Activated CD4-positive, CD25-positive, alpha-beta regulatory T cell treated with anti-CD3 and anti-CD28 coated beads, Interleukin-2, amount 50 U/mL, for 16 hours (primary cell): Measurements from ENCODE around the gene PROB1.
A peak's percentile ranks its signal among the peaks of the same experiment; 100 is the strongest.
"Not testable (repeated sequence)": the region's sequence is repeated elsewhere in the genome, so short reads cannot be mapped to it uniquely, and the experiment has no call there.

Experiments
- DNase-seq: peaks from one replicate; pipeline ENCODE4 v3.0.0-alpha.2; 2020; ENCODE audit warnings: low read depth, low spot score

Gene PROB1

GRCh38 chr5:139414581-139415130, 19.8 kb upstream of the PROB1 start:
- no peak for DNase-seq

GRCh38 chr5:139413963-139414362, 19.1 kb upstream of the PROB1 start:
- no peak for DNase-seq

DNA sequence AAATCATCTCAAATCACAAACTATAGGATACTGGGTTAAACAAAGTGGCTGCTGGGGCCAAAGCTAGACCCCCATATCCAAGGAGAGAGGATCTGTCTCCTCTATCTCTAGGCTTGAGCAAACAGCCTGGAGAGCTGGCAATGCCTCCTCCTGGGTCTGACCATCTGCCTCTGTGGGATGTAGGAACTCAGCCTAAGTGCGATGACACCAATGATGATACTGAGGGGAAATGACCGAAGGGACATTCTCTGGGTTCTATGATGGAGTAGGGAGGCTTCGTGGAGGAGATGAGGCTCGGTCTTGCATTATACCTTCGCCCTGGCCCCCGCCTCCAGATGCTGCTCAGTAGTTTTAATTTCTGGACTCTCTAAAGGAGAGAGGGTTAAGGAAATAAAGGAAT, 18.2 kb upstream of the PROB1 start:
- DNase-seq = no peak

DNA sequence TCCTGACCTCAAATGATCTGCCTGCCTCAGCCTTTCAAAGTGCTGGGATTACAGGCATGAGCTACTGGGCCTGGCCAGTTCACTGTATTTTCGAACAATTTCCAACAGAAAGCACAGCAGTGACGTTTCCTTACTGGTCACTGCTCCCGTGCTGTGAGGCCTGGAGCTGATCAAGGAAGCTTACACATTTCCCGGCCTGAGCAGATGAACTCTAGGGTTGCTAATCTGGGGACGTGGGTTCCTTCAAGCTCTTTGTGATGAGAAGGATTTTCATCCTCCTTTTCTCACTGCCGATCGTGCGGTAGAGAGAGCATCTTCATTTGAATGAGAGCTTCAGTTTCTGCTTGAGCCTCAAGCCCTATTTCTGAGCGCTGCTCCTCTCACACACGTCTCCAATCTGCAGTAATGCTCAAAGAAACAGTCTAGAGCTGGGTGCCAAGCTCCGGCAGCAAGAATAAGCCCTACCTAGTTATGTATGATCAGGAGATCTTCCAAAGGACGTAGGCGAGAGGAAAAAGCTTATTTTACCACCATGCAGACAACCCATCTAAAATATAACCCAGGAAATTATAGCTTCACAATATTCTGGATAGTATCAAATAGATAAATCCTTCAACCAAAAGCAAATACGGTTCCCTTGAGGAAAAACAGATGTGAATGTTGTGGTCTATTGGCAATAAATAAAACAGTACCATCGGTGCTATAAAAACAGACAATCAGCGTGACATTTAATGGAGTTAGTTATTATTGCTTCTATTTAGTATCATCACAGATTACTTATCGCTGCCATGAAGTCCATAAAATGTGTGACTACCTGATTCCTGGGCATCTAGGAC, 16.3 kb upstream of the PROB1 start:
- no peak for DNase-seq

DNA sequence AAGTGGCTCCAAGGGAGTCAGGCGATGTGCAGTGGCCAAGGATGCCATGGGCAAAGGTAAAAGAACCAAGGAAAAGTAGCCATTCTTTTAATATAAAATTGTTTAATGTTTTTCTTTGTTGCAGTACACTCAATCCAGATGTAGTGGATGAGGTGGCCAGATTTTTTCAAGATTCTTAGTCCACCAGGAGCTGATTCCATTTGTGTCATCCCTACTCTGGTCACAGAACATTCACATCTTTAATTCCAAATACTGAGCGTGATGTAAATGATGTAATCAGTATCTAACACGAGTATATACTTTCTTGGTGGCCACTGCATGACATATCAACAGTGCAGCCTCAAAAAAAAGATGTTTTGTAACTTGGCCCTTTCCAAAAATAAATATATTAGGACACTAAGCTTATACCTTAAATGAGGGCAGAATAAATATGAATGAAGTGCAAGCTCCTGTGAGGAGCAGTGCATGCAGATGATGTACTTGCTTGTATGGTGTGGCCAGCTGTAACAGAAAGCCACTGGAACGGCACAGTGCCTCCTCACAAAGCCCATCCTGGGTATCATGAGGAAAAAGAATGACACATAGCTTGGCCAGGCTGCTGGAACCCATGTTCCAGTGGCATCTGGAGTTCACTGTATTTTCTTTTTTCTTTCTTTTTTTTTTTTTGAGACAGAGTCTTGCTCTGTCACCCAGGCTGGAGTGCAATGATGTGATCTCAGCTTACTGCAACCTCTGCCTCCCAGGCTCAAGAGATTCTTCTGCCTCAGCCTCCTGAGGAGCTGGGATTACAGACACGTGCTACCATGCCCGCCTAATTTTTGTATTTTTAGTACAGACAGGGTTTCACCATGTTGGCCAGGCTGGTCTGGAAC, 15.5 kb upstream of the PROB1 start:
- no peak for DNase-seq

DNA sequence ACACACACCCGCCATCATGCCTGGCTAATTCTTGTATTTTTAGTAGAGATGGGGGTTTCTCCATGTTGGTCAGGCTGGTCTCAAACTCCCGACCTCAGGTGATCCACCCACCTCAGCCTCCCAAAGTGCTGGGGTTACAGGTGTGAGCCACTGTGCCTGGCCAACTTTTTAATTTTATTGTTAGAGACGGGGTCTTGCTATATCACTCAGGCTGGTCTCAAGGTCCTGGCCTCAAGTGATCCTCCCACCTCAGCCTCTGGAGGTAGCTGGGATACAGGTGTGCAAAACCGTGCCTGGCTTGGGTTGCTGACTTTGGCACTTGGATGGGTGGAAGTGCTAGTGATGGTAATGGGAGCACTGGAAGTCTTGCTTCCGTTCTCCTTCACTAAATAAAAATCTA, 14.2 kb upstream of the PROB1 start:
- not testable (repeated sequence) for DNase-seq

DNA sequence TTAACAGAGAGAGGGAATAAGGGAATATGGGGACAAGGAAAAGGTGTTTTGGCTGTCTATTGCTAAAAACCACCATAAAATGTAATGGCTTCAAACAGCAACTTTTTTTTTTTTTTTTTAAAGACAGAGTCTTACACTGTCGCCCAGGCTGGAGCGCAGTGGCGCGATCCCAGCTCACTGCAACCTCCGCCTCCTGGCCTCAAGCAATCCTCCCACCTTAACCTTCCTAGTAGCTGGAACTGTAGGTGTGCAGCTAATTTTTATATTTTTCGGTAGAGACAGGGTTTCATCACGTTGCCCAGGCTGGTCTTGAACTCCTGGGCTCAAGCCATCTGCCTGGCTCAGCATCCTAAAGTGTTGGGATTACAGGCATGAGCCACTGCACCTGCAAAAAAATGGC, 13.3 kb upstream of the PROB1 start:
- no peak for DNase-seq

DNA sequence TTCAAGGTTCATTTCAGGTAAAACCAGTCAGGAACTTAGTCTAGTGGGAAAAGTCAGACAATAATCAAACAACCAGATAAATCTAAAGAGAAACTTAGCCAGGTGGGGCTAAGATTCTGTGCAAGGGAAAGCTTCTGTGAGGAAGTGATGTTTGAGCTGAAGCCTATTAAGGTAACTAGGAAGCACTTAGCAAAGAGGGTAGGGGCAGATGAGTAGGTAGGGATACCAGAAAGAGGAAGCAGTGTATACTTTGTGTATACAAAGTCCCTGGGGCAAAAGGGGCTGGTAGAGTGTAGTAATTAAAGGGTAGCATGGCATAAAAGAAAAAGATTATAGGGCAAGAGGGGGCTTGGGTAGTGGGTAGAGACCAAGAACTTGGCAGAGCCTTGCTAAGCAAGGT, 12.6 kb upstream of the PROB1 start:
- no peak for DNase-seq

- DNase-seq = no peak
Measured at GRCh38 chr5:139406963-139407362, 12.1 kb upstream of the PROB1 start.

DNA sequence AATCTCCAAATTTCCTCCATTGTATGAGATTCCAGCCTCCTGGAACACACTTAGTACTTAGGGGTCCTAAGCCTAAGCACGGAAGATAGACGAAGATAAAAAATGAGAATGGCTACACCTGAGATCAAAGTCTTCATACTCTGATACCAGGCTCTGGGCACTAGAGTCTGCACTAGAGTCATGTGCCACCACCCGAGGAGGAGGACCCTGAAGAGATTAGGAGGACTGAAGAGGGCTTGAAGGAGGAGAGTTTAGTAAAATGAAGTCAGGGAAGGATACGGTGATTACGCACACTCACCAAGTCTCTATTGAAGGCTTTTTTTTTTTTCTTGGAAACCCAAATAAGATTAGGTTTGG, 9.6 kb upstream of the PROB1 start:
- no peak for DNase-seq

DNA sequence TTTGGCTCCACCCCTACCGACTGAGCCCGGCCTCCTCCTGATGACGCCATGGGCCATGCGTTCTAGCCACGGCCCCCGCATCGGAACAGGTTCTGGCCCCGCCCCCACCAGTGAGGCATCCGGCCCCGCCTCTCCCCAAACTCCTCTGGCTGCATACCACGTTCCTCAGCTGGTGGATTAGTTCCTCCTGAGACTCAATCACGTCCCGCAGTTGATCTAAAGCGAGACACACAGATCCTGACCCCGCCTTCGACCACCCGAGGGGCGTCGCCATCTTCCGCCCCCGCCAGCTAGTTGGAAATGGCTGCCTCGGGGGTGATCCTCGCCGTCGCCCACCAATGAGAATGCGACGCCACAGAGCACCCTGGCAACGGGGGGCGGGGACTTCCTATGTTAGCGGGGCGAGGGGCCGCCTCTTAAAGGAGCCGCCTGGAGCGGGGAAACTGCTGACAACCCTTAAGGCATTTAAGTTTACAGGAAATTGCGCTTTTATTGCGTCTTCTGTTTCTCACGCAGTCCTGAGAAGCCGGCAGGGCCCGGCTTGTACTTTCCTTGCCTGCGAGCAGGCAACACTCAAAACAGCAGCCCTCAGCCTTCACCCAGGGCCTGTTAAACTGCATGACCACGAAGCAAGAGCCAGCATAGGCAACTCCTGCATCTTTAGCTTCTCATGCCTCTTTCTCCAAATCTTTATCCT, 9.0 kb upstream of the PROB1 start, which contains the start of gene SPATA24:
TSS of gene SPATA24 (minus strand) at position 303 of the 697 bp plus-strand sequence. CDS start at position 274, 29 bp downstream.
- DNase-seq = peak; percentile 98

- DNase-seq = no peak
Measured at GRCh38 chr5:139403418-139403786, 8.5 kb upstream of the PROB1 start.

- DNase-seq = no peak
Measured at GRCh38 chr5:139402561-139403158, 7.8 kb upstream of the PROB1 start.

GRCh38 chr5:139401546-139401945, 6.6 kb upstream of the PROB1 start:
- no peak for DNase-seq

- no peak for DNase-seq
Measured at GRCh38 chr5:139399501-139400121, 4.7 kb upstream of the PROB1 start.

GRCh38 chr5:139397921-139398320, 3.0 kb upstream of the PROB1 start:
- DNase-seq = no peak

DNA sequence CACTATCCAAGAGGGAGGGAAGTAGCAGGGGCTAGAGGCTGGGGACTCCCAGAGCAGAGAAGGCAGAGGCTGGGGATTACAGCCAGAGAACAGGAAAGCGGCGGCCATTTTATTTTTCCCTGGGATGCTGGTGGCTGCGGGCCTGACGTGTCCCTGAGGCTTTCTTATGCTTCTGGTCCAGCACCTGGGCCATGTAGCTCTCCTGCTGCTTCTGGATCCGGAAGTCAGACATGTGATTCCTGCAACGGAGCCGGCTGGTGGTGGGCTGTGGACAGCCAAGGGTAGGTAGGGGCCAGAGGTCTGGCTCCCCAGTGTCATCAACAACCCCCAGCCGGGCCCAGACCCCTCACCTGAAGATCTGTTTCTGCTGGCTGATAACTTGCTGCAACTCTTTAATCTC, 1.8 kb upstream of the PROB1 start:
- no peak for DNase-seq

DNA sequence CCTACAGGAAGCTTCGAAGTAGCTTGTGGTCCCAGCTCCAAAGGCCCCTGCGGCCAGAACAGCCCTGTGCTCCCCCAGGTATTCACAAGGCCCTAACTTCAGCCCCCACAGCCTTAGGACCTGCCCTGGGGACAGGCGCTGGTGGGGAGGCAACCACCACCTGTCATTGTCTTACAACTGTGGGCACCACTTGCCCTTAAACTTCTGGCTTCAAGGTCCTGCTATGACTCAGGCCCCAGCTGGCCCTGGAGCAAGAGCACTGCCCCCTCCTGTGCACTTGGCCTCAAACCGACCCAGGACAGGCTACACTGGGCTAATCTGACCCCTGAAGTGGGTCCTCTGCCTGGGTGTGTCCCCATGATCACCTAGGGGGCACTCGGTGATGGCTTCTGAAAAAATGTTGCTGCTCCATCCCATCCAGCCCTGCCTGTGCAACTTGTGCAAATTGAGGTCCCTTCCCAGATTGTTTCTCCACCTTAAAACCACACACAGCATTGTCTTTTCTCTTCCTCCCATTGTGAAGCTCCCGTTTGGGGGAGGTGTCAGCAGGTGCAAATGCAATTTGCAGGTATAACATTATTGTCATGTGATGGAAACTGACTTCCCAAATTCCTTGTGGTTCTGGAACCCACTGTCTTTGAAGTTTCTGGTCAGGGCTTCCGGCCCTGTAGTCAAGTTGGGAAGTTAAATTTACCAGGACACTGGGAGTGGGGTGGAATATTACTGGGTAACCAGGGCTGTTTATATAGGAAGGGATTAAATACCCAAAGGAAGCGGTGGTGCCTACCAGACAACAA, 1.1 kb upstream of the PROB1 start:
- DNase-seq = no peak

DNA sequence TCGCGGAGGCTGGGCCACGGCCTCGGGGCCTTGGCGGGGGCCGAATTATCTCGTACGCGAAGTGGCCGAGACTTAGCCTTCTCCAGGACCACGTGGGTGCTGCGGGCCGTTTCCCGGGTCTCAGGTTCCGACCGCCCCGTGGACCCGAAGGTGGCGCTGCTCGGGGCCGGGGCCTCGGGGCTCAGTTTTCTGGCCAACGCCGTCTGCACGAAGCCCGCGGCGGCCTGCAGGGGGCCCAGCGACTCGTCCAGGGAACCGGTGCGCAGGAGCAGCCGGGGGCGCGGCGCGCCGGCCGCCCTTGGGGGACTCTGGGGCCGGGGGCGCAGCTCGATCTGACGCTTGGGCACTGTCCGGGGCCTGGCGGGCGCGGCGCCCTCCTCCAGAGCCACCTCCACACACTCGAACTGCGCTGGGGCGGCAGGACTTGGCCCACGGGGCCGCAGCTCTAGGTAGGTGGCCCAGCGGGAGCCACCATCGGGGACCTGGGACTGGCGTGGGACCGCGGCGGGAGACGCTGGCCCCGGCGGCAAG, 716 bp downstream of the PROB1 start:
- no peak for DNase-seq
